Activated gamma-delta T cell treated with anti-CD3 and anti-CD28 coated beads, Interleukin-2, amount 50 U/mL, for 16 hours (primary cell): ENCODE data around the gene MGAT5.
"Not testable (repeated sequence)": the region's sequence is repeated elsewhere in the genome, so short reads cannot be mapped to it uniquely, and the experiment has no call there.

ENCODE experiments used
- DNase-seq: peaks from one replicate; pipeline ENCODE4 v3.0.0-alpha.2; 2020; ENCODE audit warnings: low read depth

The MGAT5 gene

DNA sequence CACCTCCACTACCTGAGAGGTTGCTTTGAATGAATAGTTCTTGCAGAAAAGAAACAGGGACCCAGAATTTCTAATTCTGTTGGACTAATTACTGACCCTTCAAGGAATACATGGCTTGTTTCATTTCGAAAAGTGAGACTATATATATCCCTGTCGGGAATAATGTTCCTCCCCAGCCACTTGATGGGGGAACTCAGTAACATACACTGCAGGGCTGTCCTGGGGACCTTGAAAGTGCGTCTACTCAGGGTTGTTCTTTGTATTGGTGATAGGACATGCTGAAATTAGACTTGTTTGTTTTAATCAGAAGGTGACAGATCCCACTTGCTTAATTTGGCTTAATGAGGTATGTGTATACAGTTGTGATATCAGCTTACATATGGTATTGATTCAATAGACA is 25.5 kb downstream of the MGAT5 start:
- no peak for DNase-seq

- no peak for DNase-seq
These were observed 26.4 kb downstream of the MGAT5 start for GRCh38 chr2:134280231-134280630.

- DNase-seq = no peak
These were observed 26.9 kb downstream of the MGAT5 start for GRCh38 chr2:134280726-134281125.

GRCh38 chr2:134281815-134282419 is 28.0 kb downstream of the MGAT5 start:
- no peak for DNase-seq

DNA sequence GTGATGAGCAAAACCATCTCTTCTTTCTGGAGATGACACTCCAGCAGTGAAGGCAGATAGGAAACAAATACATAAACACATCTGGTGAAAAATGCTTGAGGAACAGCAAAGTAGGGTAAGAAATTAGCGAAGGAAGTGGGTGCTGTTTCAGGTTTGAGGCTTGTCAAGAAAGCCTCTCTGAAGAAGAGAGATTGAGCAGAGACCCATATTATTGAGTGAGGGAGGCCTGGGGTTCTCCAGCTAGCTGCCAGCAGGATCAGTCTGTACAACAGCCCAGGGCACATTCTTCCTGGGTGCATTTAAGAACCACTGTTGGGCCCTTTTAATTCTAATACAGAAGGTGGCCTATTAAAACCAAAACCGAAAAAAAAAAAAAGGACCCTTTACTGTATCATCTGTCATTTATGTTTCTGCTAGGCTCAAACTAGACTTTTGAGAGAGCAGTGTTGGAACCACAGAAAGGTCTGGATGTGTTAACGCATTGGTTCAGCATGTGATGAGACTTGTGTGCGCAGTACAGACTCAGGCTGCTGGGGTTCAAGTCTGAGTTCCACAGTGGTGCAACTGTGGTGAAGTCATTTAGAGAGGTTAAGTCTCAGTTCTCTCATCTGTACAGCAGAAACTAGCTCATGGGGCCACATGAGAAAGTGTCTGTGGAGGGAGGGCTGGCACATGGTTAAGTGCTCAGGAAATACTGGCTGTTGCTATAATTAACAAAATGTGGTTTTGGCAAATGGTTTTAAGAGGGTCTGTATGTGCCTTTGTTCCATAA is 28.9 kb downstream of the MGAT5 start:
- no peak for DNase-seq

DNA sequence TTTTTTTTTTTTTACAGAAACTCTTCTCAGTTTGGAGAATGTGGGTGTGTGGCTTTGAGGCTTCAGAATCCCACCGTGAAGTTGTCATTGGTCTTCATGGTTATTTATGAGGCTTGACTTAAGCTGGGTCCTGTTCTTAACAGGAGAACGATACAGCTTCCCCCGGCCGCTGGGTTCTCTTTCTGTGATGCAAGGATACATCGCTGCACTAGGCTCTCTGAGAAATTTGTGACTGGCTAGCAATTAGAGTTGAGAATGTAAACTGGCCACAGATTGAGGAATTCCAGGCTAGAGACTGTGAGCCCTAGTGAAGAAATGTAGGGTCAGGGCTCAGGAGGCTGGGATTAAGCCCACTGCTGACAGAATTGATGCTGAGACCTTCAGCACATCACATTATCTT is 29.8 kb downstream of the MGAT5 start:
- DNase-seq = no peak

- no peak for DNase-seq
These were observed 30.3 kb downstream of the MGAT5 start for GRCh38 chr2:134284119-134284670.

GRCh38 chr2:134287323-134287722 is 33.5 kb downstream of the MGAT5 start:
- DNase-seq = no peak

- peak; percentile 12 for DNase-seq
These were observed 34.9 kb downstream of the MGAT5 start for GRCh38 chr2:134288814-134289213.

GRCh38 chr2:134289225-134289624 is 35.4 kb downstream of the MGAT5 start:
- peak; percentile 13 for DNase-seq

GRCh38 chr2:134290358-134290757 is 36.5 kb downstream of the MGAT5 start:
- DNase-seq = no peak

GRCh38 chr2:134292514-134292913 is 38.6 kb downstream of the MGAT5 start:
- no peak for DNase-seq

GRCh38 chr2:134293719-134294537 is 40.1 kb downstream of the MGAT5 start:
- DNase-seq = no peak

DNA sequence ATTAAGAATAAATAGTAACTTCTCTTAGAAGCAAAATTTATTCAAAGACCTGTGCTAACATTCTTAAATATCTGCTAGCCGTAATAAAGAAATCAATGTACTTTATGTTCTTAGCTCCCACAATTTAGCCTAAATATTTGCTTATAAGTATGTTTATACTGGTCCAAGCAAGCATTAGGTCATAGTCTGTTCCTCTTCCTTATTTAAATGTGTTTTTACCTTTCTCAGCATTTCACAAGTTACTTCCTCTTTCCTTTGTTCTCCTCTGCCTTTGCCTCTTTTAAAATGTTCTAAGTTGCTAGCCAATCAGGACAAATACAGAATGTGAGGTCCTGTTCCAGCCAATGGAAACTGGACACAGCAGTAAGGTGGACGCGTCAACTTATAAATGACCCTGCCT is 40.7 kb downstream of the MGAT5 start:
- not testable (repeated sequence) for DNase-seq

GRCh38 chr2:134295441-134295840 is 41.6 kb downstream of the MGAT5 start:
- DNase-seq = no peak

- DNase-seq = no peak
These were observed 42.4 kb downstream of the MGAT5 start for GRCh38 chr2:134296301-134296700.

DNA sequence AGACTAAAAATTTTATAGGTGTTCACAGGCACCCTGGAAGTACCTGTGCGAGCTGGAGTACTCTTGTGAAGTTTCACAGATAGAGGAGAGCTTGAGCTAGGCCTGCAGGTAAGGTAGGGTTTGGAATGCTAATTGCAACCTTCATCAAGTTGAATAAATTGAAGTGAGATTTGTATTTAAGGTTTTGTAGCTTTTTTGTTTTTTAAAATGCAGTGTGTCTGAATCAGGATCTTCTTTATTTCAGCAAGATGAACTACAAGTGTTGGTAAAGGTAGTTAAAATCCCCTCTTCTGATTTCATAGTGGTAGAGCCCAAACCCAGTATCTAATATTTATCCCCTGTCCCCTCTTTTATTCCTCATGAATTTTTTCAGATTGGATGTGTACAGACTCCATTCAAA is 45.5 kb downstream of the MGAT5 start:
- DNase-seq = no peak

DNA sequence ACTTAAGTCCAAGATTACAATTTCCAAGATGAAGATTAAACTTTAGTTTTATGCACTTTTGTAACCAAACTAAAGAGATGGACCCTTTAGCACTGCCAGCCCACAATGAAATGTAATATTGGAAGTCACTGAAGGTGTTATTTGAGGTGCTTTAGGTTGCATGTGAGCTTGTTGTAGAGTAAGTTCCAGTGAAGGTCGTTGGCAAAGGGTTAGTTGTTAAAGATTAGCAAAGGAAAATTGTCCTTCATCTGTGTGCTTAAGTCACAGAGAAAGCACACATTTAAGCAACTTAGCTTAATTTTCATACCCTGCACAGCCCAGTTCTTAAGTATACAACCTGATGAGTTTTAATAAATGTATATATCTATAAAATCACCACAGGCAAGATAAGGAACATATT is 46.7 kb downstream of the MGAT5 start:
- DNase-seq = no peak

- no peak for DNase-seq
These were observed 47.4 kb downstream of the MGAT5 start for GRCh38 chr2:134301099-134301927.

DNA sequence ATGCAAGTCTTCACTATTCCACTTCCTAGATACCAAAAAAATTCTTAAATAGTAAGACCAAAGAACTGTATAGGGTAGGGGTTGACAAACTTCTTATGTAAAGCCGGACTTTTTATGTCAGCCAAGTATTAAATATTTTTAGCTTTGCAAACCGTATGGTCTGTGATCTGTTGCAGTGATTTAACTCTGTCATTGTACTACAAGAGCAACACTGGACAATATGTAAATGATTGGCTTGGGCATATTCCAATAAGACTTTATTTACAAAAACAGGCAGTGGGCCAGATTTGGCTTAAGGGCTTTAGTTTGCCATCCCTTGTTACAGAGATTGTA is 48.0 kb downstream of the MGAT5 start:
- no peak for DNase-seq

GRCh38 chr2:134304394-134305108 is 50.7 kb downstream of the MGAT5 start:
- no peak for DNase-seq
